MCF 10A (cell line): Measurements from ENCODE around the gene TECR. TPM values are rescaled to one million over a fixed set of nuclear protein-coding genes. Genes with fewer than 3 reads are reported as not detected.

Experiments used
- BruUV-seq: library from RNA; stranded (reverse); fragments of 400-500 nt; replicated peaks from 2 replicates; lab custom pipeline; 2021; lab: Mats Ljungman, UMichigan
- CTCF ChIA-PET: fragments of 300-600 bp; sonication (Branson Sonifier 250); formaldehyde crosslinking; extraction: SDS; loops from one replicate; lab custom pipeline; 2021; ENCODE audit warnings: antibody characterized with exemption, inconsistent platforms; lab: Yijun Ruan, JAX
- POLR2A ChIA-PET: fragments of 300-600, 350-650 bp; sonication (Branson Sonifier 250); formaldehyde crosslinking; extraction: SDS; loops from one replicate; lab custom pipeline; 2020; ENCODE audit warnings: antibody characterized with exemption, inconsistent platforms; lab: Yijun Ruan, JAX
- DNase-seq: peaks from one replicate; pipeline ENCODE4 v3.0.0-alpha.2; 2018; ENCODE audit not compliant: unreplicated experiment
- H3K27ac Mint-ChIP-seq: one replicate; pipeline ENCODE4 v1.8.0; 2022; ENCODE audit warnings: mild to moderate bottlenecking, low read depth, mixed read lengths; ENCODE audit not compliant: unreplicated experiment
- H3K27me3 Mint-ChIP-seq: one replicate; pipeline ENCODE4 v1.8.0; 2022; ENCODE audit warnings: mixed read lengths; ENCODE audit not compliant: insufficient read depth, unreplicated experiment
- H3K36me3 Mint-ChIP-seq: one replicate; pipeline ENCODE4 v1.8.0; 2022; ENCODE audit warnings: mild to moderate bottlenecking, moderate library complexity, mixed read lengths; ENCODE audit not compliant: insufficient read depth, unreplicated experiment
- H3K4me1 Mint-ChIP-seq: one replicate; pipeline ENCODE4 v1.8.0; 2022; ENCODE audit warnings: mixed read lengths; ENCODE audit not compliant: insufficient read depth, unreplicated experiment
- H3K4me3 Mint-ChIP-seq: one replicate; pipeline ENCODE4 v1.8.0; 2022; ENCODE audit warnings: mild to moderate bottlenecking, moderate library complexity, mixed read lengths; ENCODE audit not compliant: unreplicated experiment
- H3K9me3 Mint-ChIP-seq: one replicate; pipeline ENCODE4 v1.8.0; 2022; ENCODE audit warnings: mixed read lengths; ENCODE audit not compliant: unreplicated experiment
- intact Hi-C: fragments of 100-400 bp; cut with micrococcal nuclease; formaldehyde crosslinking; loops from 2 replicates; pipeline ENCODE4 v1.14.1; 2022
- total RNA-seq: library from RNA; stranded (reverse); gene quantifications from 2 replicates; pipeline ENCODE4 v1.2.3, GENCODE V29; 2022
- TF ChIP-seq, protein P1 (sequence below): fragments of 200-600 bp; IDR thresholded peaks from one replicate; pipeline ENCODE4 v1.8.0; 2022; ENCODE audit warnings: antibody characterized with exemption, mild to moderate bottlenecking; ENCODE audit not compliant: unreplicated experiment

The TECR gene
- total RNA-seq, 1 experiment from 2014 or later: 106 TPM

DNA sequence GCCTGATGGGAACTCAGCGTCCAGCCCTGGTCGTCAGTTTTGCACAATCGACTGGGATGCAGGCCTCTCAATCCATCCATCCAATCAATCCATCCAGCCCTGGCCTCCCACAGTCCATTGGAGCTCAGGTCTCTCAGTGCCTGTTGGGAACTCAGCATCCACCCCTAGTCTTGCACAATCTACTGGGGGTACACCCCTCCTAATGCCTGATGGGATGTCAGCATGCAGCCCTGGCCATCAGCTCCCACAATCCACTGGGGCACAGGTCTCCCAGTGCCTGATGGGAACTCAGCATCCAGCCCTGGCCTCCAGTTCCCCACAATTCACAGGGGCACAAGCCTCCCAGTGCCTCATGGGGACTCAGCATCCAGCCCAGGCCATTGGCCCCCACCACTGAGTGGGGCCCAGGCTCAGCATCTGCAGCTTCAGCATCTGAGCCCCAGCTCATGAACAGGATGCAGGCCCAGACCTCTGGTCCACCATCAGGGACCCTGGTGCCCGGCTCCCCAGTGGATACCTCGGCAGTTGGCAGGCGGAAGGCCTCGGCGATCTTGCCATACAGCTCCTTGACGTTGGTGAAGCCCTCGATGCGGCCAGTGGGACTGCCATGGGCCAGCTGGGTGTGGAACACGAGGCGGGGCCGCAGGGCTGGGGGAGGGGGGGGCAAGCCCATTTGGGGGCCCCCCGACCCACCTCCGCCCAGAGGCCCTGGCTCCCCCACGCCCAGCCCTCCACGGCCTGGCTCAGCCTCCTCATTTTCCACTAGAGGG, 47.0 kb upstream of the TECR start:
- BruUV-seq: no TSS peak
- Mint-ChIP-seq H3K27me3 (no peaks in the 10 kb centered on the region), H3K4me3 (no peak overlapping the region), H3K9me3 (no peaks in the 10 kb centered on the region), H3K27ac (no peak overlapping the region), H3K36me3 (peaks cover 70% of the 10 kb centered on the region), H3K4me1 (no peaks in the 10 kb centered on the region)
- ChIA-PET POLR2A (interaction anchor here (0.7 to 1.2 kb wide), 2 partner anchors 24 to 36 kb away, joined by 3 read pairs; partner anchors contain the start of gene DNAJB1), CTCF (interaction anchor here (0.5 to 7.2 kb wide), 6 partner anchors 10 to 117 kb away, joined by 3 to 50 read pairs (median 8); no protein-coding TSS in a partner anchor)
- TF ChIP-seq, protein P1, sequence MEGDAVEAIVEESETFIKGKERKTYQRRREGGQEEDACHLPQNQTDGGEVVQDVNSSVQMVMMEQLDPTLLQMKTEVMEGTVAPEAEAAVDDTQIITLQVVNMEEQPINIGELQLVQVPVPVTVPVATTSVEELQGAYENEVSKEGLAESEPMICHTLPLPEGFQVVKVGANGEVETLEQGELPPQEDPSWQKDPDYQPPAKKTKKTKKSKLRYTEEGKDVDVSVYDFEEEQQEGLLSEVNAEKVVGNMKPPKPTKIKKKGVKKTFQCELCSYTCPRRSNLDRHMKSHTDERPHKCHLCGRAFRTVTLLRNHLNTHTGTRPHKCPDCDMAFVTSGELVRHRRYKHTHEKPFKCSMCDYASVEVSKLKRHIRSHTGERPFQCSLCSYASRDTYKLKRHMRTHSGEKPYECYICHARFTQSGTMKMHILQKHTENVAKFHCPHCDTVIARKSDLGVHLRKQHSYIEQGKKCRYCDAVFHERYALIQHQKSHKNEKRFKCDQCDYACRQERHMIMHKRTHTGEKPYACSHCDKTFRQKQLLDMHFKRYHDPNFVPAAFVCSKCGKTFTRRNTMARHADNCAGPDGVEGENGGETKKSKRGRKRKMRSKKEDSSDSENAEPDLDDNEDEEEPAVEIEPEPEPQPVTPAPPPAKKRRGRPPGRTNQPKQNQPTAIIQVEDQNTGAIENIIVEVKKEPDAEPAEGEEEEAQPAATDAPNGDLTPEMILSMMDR: no peak
- intact Hi-C loops: no loop called here
- DNase-seq: no peak

DNA sequence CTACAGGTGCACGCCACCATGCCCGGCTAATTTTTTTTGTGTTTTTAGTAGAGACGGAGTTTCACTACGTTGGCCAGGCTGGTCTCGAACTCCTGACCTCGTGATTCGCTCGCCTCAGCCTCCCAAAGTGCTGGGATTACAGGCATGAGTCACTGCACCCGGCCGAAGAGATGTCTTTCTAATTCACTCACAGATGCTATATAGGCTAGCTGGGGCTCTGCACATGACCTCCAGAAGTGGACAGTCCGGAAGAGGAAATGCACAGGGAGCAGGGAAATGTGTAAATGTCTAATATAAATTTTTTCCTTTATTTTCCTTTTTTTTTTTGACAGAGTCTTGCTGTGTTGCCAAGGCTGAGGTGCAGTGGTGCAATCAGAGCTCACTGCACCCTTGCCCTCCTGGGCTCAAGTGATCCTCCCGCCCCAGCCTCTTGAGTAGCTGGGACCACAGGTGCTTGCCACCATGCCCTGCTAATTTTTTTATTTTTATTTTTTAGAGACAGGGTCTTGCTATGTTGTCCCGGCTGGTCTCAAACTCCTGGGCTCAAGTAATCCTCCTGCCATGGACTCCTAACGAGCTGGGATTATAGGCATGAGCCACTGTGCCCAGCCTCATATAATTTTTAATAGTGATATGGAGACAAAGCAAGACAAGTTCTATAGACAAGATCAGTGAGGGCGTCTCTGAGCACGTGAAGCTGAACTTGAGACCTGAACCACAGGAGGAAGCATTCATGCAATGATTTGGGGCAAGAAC, 41.8 kb upstream of the TECR start:
- ChIA-PET CTCF (interaction anchor here (0.8 to 1.7 kb wide), 2 partner anchors 7 to 55 kb away, joined by 3 read pairs; partner anchors contain the start of gene PKN1), POLR2A (no interaction called here)
- no peak for DNase-seq
- Mint-ChIP-seq H3K4me3 (no peak overlapping the region), H3K27me3 (no peaks in the 10 kb centered on the region), H3K27ac (no peak overlapping the region), H3K36me3 (peaks cover 86% of the 10 kb centered on the region), H3K4me1 (peaks cover 1% of the 10 kb centered on the region), H3K9me3 (no peaks in the 10 kb centered on the region)
- no TSS peak for BruUV-seq
- intact Hi-C loops: no loop called here
- TF ChIP-seq, protein P1: no peak

DNA sequence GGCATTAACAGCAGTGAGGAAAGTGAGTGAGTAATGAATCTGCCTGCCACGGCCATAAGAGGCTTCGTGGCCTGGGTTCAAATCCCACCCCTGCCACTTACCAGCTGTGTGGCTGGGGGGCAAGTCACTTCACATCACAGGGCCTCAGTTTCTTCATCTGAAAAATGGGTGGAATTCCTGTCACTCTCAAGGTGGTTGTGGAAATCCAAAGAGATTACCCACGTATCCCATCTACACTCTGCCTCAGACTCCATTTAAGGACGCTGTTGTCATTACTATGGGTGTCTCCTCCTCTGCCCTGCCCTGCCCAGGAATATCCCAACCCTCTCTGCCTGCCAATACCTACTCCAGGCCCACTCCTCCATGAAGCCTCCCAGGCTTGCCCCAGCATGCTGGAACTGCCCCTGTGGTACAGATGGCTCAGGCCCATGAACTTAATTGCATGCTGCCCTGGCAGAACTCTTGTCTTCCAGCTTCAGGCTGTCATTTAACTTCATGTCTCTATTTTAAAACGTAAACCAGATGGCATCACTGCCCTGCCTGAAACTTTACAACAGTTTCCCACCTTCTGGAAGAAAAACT, 36.5 kb upstream of the TECR start:
- Mint-ChIP-seq H3K4me3 (no peak overlapping the region), H3K36me3 (peaks cover 52% of the 10 kb centered on the region), H3K27me3 (no peaks in the 10 kb centered on the region), H3K27ac (peak overlapping the region; percentile 66), H3K9me3 (no peaks in the 10 kb centered on the region), H3K4me1 (peaks cover 38% of the 10 kb centered on the region)
- CTCF ChIA-PET: interaction anchor here (0.7 to 6.6 kb wide), 3 partner anchors 12 to 23 kb away, joined by 3 to 50 read pairs (median 4); no protein-coding TSS in a partner anchor
- no TSS peak for BruUV-seq
- POLR2A ChIA-PET: interaction anchor here (0.9 to 1.8 kb wide), 3 partner anchors 18 to 25 kb away, joined by 3 to 11 read pairs (median 6); partner anchors contain the start of gene DNAJB1
- no peak for DNase-seq
- intact Hi-C loops: no loop called here
- TF ChIP-seq, protein P1: no peak
